Stimulated activated CD8-positive, alpha-beta memory T cell treated with anti-CD3 and anti-CD28 coated beads, Interleukin-2, amount 100 ng/mL, for 1 hour (primary cell): ENCODE measurements around the gene FNIP2.
"Not testable (repeated sequence)": the region's sequence is repeated elsewhere in the genome, so short reads cannot be mapped to it uniquely, and the experiment has no call there.

Source experiments
- DNase-seq, 2 donors: peaks; one replicate each; pipeline ENCODE4 v3.0.0-alpha.2; 2020; ENCODE audit warnings: low read depth in 2 of 2

The FNIP2 gene

DNA sequence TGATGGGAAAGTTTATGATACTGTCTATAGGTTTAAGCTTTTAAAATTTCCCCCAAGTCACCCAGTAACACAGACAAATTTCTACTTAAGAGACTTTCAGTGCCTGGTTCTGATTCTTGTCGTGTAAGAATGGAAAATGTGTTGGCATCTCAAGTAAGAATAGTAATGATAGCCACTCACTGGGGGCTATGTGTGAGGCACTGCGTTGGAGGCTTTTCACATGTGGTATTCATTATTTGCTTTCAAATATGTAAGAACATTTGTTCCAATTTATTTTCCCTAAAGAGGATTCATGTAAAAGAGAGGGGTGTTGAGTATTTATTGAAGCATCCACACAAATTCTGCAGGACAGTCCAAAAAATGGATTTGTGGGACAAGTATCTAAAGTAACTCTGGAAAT, 143.6 kb downstream of the FNIP2 start:
- no peak for DNase-seq

GRCh38 chr4:158912806-158913205, 144.0 kb downstream of the FNIP2 start:
- DNase-seq = no peak

DNA sequence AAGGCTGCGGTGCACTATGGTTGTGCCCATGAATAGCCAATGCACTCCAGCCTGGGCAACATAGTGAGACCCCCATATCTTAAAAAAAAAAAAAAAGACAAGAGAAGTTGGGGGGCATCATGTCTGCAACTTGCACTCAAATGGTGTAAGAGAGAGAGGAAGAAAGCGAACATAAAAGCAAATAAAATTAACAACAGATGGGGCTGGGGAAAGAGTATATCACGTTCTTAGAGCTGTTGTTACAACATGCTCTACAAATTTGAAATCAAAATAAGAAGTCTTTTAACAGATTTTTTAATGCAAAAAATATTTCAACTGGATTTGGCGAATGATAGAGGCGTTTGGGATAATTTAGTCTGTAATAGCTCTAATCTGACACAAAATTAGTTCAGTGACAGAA, 144.9 kb downstream of the FNIP2 start:
- DNase-seq = no peak

GRCh38 chr4:158914218-158914617, 145.4 kb downstream of the FNIP2 start:
- no peak for DNase-seq

- DNase-seq = no peak
These were observed 146.9 kb downstream of the FNIP2 start for GRCh38 chr4:158915683-158916241.

DNA sequence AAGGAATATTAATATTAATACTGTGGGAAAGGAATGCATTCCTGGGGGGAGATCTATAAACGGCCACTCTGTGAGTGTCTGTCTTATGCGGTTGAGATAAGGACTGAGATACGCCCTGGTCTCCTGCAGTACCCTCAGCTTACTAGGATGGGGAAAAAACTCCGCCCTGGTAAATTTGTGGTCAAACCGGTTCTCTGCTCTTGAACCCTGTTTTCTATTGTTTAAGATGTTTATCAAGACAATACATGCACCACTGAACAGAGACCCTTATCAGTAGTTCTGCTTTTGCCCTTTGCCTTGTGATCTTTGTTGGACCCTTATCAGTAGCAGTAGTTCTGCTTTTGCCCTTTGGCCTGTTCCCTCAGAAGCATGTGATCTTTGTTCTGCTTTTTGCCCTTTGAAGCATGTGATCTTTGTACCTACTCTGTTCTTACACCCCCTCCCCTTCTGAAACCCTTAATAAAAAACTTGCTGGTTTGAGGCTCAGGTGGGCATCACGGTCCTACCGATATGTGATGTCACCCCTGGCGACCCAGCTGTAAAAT, 151.7 kb downstream of the FNIP2 start:
- DNase-seq = not testable (repeated sequence)

DNA sequence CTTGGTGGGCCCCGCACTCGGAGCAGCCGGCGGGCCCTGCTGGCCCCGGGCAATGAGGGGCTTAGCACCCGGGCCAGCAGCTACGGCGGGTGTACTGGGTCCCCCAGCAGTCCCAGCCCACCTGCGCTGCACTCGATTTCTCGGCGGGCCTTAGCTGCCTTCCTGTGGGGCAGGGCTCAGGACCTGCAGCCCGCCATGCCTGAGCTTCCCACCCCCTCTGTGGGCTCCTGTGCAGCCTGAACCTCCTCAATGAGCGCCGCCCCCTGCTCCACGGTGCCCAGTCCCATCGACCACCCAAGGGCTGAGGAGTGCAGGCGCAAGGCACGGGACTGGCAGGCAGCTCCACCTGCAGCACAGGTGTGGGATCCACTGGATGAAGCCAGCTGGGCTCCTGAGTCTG, 158.9 kb downstream of the FNIP2 start:
- DNase-seq = not testable (repeated sequence)

GRCh38 chr4:158929939-158930638, 161.3 kb downstream of the FNIP2 start:
- no peak for DNase-seq

DNA sequence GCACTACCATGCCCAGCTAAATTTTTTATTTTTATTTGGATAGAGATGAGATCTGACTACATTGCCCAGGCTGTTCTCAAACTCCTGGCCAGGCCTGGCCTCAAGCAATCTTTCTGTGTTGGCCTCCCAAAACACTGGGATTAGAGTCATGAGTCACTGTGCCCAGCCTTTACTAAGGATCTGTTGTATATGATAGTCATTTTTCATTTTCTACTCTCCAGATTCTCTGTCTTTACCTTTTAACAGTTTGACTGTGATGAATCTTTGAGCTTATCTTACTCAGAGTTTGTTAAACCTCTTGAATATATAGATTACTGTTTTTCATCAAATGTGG, 161.8 kb downstream of the FNIP2 start:
- no peak for DNase-seq

GRCh38 chr4:158933236-158933635, 164.4 kb downstream of the FNIP2 start:
- DNase-seq = no peak

GRCh38 chr4:158934996-158935669, 166.3 kb downstream of the FNIP2 start:
- no peak for DNase-seq

- no peak for DNase-seq
These were observed 167.4 kb downstream of the FNIP2 start for GRCh38 chr4:158936238-158936637.

- DNase-seq = no peak
These were observed 169.6 kb downstream of the FNIP2 start for GRCh38 chr4:158938220-158939044.

GRCh38 chr4:158940271-158940670, 171.4 kb downstream of the FNIP2 start:
- DNase-seq = no peak

GRCh38 chr4:158941321-158941720, 172.5 kb downstream of the FNIP2 start:
- no peak for DNase-seq

- no peak for DNase-seq
These were observed 173.1 kb downstream of the FNIP2 start for GRCh38 chr4:158941895-158942294.

DNA sequence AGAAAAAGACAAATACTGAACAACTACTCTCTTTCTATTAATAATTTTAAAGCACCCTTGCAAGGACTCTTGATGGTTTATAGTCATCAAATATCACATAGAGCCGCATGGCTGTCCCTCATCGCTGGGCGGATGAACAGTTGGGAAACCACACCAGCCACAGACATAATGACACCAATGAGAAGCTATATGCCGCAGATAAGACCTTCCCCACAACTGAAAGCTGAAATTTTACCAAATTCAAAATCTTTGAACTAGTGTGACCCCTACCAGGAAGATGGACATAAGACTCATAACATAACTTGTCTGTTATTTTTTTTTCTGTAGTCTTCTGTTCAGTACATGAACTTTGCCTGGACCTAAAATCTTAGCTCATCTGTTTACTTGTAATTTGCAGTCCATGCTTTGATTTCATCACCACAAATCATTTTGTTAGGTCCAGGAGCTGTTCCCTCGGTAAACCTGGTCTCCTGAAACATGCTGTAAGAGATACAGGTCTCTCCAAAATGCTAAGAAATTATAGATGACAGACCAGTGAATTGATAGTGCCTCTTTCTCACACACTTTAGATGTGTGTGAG, 176.8 kb downstream of the FNIP2 start:
- no peak for DNase-seq

DNA sequence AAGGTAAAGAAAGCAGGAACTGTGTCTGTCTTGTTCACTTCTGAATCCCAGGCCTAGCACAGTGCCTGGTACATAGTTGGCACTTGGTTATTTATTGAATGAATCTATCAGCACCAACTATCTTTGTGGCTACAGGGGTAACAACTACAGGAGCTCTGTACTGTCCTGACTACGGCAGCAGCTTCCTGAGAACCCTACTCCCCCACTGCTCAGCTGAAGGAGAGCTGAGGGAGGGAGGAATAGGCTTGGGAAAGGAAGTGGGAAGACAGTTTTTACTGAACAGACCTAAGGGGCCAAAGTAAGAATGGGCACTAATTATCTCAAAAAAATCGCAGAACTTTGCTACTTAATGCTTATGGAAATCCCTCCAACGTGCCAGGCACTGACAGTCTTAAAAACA, 178.0 kb downstream of the FNIP2 start:
- DNase-seq = no peak

DNA sequence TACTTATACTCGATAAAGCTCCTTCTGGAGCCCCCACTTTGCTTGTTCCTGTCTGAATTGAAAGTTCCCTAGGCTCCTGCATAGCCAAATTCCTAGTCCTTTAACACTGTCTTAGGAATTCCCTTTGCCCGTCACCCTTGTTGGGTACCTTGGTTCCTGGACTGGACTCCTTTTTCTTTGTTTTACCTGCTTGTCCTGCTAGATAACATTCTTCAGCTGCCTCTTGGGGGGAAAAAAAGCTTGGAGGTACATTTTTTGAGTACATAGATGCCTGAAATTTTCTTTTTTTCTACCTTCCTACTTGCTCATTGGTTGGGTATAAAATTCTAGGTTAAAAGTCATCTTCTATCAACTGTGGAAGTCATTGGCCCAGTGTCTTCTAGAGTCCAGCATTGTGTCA, 179.2 kb downstream of the FNIP2 start:
- no peak for DNase-seq

DNA sequence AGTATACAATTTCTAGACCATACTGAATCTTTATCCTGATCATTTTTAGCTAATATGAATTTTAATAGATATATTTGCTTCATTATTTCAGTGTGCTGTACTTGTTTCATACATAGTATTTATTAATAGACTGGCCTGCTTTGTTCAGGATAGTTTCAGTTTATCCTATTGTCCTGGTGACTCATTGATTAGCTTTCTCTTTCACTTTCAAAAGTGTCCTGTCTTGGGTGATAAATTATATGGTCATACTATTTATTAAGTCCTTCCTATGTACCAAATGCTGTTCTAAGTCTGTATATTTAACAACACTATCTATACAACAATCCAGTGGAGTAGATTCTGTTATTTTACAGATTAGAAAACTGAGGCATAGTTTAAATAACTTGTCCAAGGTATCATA, 180.3 kb downstream of the FNIP2 start:
- no peak for DNase-seq

DNA sequence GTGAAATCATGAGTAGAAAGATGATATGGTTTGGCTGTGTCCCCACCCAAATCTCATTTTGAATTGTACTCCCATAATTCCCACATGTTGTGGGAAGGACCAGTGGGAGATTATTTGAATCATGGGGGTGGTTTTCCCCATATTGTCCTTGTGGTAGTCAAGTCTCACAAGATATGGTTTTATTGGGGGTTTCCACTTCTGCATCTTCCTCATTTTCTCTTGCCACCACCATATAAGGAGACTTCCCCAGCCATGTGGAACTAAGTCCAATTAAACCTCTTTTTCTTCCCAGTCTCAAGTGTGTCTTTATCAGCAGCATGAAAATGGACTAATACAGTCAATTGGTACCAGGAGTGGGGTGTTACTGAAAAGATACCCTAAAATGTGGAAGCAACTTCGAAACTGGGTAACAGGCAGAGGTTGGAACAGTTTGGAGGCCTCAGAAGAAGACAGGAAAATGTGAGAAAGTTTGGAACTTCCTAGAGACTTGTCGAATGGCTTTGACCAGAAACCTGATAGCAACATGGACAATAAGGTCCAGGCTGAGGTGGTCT, 183.5 kb downstream of the FNIP2 start:
- DNase-seq = not testable (repeated sequence)

DNA sequence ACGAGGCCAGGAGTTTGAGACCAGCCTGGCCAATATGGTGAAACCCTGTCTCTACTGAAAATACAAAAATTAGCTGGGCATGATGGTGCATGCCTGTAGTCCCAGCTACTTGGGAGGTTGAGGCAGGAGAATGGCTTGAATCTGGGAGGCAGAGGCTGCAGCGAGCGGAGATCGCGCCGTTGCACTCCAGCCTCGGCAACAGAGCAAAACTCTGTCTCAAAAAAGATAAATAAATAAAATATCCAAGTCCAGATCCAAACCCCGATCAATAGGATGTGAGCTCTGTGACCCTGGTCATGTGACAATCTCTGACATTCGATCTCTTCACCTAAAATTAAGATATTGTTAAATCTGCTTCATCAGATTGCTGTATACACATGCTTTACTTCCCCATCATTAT, 187.5 kb downstream of the FNIP2 start:
- not testable (repeated sequence) for DNase-seq
